ENCODE results near the gene SWT1. TPM values are rescaled to one million over a fixed set of nuclear protein-coding genes. Genes with fewer than 3 reads are reported as not detected.

Gene SWT1
- total RNA-seq, 4 donors from 2014 or later: 8.9 to 12.6 (median 10.6) TPM

- TF ChIP-seq, protein P1, sequence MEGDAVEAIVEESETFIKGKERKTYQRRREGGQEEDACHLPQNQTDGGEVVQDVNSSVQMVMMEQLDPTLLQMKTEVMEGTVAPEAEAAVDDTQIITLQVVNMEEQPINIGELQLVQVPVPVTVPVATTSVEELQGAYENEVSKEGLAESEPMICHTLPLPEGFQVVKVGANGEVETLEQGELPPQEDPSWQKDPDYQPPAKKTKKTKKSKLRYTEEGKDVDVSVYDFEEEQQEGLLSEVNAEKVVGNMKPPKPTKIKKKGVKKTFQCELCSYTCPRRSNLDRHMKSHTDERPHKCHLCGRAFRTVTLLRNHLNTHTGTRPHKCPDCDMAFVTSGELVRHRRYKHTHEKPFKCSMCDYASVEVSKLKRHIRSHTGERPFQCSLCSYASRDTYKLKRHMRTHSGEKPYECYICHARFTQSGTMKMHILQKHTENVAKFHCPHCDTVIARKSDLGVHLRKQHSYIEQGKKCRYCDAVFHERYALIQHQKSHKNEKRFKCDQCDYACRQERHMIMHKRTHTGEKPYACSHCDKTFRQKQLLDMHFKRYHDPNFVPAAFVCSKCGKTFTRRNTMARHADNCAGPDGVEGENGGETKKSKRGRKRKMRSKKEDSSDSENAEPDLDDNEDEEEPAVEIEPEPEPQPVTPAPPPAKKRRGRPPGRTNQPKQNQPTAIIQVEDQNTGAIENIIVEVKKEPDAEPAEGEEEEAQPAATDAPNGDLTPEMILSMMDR (IDR thresholded peaks at IDR 0.05; ENCODE audit: low read depth): no peak
These were observed 127.7 kb downstream of the SWT1 start for GRCh38 chr1:185284533-185285276.

DNA sequence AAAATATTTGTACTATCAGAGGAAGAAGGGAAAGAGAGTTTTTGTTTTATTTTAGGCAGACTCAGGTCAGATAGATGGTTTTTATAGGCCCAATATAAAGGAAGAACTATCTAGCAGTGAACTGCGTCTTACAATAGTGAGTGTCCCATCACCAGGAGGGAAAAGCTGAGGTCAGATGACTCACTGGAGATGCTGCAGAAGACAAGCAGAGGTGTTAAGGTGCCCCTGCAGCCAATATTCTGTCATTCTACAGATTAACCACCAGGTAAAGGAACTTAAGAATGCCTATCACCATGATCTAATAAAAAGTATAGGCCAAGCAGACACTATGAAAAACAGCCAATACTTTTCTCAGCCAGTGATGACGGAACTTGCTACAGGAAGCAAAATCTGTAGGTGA lies 130.5 kb downstream of the SWT1 start:
- TF ChIP-seq, protein P1 (IDR thresholded peaks at IDR 0.05; ENCODE audit: low read depth): no peak

GRCh38 chr1:185288435-185288834 lies 131.5 kb downstream of the SWT1 start:
- TF ChIP-seq, protein P1 (IDR thresholded peaks at IDR 0.05; ENCODE audit: low read depth): no peak

- TF ChIP-seq, protein P1 (IDR thresholded peaks at IDR 0.05; ENCODE audit: low read depth): no peak
These were observed 132.9 kb downstream of the SWT1 start for GRCh38 chr1:185289880-185290279.

GRCh38 chr1:185291159-185291558 lies 134.2 kb downstream of the SWT1 start:
- TF ChIP-seq, protein P1 (IDR thresholded peaks at IDR 0.05; ENCODE audit: low read depth): no peak

GRCh38 chr1:185291652-185292051 lies 134.7 kb downstream of the SWT1 start:
- TF ChIP-seq, protein P1 (IDR thresholded peaks at IDR 0.05; ENCODE audit: low read depth): no peak

DNA sequence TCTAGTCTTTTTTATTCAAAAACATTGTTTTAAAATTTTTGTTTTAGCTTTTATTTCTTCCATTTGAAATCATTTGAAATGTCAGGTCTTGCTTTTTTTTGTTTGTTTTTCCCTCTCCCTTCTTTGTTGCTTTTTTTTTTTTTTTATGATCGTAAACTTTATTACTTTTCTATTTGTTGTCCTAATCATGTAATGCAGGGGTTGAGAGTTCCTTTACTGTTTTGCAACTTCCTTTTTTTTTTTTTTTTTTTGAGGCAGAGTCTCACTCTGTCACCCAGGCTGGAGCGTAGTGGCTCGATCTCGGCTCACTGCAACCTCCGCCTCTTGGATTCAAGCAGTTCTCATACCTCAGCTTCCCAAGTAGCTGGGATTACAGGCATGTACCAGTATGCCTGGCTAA lies 135.3 kb downstream of the SWT1 start:
- TF ChIP-seq, protein P1 (IDR thresholded peaks at IDR 0.05; ENCODE audit: low read depth): no peak

Measured in subcutaneous adipose tissue (tissue), 4 donors.